T-helper 2 cell (primary cell): ENCODE data around the gene PXDC1.
"Not testable (repeated sequence)": the region's sequence is repeated elsewhere in the genome, so short reads cannot be mapped to it uniquely, and the experiment has no call there.

ENCODE experiments used
- DNase-seq, 5 experiments: peaks; one replicate each; pipeline versions ENCODE4 v3.0.0 to v3.0.0-alpha.2; 2012 to 2022

Gene PXDC1

DNA sequence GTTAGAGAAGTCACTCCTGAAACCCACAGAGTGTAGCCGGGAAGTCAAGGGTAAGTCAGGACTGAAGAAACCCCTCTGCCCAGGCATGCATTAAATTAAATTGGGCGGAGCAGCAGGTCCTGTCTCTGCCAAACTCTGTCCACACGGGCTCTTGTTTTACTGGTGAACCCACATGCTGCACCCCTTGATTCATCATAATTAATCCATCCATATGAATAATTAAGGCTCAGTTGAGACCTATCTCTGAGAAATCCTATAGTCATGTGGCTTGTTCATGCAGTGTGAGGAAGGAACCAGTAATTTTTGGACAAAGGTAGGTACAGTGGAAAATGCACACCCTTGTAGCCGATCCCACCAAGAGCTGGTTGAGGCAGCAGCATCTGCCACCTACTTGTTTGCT is 43.0 kb downstream of the PXDC1 start:
- no peak for DNase-seq

DNA sequence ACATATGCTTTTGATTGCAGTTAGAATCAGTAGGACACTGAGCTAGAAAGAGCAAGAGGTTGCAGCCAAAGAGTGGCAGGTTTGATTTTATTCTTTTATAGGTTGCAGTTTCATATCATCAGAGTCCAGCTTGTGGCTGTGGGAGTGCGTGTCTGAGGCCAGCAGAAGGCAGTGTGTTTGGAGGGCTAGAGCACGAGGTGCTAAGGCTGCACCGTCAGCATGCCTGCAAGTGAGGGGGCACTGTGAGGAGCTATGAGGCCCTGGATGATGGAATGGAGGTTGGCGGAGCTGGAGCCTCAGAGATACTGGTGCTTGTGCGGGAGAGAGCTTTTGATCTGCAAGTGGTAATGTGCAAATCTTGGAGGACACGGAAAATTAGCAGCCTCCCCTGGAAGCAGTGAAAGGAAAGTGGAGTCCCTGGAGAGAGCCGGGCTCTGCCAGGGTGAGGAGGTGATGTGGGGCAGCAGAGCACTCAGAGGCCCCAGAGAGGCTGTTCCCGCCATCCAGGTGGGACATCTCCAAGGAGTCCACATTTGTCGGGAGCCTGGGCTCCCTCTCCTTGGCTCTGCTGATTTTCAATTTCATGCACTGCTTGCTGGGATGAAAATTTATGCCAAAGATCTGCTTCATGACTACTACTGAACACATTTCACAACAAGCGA is 43.6 kb downstream of the PXDC1 start:
- DNase-seq: no peak

DNA sequence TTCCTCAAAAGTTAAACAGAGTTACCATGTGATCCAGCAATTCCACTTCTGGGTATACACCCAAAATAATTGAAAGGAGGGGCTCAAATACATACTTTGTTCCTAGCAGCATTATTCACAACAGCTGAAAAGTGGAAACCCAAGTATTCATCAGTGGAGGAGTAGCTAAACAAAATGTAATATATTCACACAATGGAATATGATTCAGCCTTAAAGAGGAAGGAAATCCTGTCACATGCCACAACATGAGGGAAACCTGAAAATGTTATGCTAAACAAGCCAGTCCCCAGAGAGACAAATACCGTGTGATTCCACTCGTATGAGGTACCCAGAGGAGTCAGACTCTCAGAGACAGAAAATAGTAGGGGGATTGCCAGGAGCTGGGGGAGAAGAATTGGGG is 44.5 kb downstream of the PXDC1 start:
- DNase-seq: no peak

DNA sequence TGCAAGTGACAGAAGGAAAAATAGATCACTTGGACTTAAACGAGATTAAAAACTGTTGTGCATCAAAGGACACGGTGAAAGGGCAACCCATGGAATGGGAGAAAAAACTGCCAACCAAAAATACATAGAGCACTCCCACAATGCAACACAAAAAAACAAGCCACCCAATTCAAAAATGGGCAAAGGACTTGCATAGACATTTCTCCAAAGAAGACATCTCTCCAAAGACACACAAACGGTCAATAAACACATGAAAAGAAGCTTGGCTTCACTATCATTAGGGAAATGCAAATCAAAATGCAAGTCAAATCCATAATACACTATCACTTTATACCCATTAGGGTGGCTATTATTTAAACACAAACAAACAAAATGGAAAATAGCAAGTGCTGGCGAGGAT is 45.0 kb downstream of the PXDC1 start:
- DNase-seq: no peak

DNA sequence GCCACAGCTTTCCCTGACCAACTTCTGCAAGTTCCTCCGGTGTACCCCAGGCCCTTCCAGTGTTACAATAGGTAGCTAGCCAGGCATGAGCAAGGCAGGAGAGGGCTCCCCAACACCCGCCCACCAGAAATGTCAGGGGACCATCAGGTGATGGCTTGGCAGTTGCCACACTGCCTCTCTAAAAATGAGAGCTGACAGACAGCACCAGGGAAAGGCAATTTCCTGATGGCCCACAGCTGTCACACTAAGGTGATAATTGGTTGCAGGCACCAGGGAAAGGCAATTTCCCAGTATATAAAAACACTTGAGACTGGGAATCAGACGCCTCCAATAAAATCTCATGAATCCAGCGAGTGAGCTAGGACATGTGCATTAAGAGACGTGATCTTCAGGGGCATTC is 49.9 kb downstream of the PXDC1 start:
- DNase-seq: no peak

DNA sequence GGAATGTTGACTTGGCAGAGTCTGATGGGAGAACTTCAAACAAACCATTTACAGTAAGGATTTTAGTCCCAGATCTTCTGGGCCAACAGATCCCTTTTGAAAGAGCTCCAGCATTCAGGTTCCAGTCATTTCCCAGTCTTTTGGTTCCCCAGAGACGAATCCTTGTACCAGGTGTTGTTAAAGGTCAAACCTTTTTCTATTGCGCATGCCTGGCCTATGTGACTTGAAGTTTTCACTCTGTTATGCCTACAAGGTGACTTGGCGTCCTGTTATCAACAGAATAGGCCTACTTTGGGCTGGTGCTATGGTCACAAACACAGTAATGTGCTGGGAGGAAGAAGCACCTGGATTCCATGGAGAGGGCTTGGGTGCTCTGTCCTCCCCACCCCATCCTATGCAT is 52.3 kb downstream of the PXDC1 start:
- no peak for DNase-seq

DNA sequence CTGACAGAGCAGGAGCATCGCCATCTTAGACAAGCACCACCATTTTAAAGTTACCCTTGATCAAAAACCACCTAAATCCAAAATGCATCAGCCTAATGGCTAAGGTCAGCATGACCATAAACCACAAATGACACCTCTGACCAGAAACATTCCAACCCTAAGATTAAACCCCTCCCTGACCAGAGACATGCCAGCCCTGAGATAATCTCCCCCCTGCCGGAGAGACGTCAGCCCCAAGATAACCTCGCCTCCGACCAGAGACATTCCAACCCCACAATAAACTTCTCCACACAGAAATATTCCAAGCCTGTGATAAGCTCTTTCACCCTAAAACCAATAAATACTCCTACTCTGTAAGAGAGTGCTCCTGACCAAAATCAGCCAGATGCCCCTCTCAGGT is 53.5 kb downstream of the PXDC1 start:
- no peak for DNase-seq

DNA sequence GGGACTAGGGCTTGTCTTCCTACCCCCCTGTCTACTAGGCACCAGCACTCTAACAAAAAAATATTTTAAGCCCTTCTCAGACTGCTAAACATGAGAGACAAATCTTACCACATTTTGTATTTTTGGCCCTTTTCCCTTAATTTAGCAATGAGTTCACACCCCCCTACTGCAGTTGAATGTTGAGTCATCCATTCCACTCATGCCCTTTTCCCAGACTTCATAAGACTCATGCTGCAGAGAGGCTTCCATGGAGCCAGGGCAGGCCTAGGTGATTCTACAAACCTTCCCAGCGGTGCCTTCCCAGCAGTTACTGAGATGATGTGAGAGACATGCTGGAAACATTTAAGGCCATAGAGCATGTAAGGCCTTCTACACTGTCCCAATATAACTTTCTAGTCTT is 53.9 kb downstream of the PXDC1 start:
- no peak for DNase-seq

DNA sequence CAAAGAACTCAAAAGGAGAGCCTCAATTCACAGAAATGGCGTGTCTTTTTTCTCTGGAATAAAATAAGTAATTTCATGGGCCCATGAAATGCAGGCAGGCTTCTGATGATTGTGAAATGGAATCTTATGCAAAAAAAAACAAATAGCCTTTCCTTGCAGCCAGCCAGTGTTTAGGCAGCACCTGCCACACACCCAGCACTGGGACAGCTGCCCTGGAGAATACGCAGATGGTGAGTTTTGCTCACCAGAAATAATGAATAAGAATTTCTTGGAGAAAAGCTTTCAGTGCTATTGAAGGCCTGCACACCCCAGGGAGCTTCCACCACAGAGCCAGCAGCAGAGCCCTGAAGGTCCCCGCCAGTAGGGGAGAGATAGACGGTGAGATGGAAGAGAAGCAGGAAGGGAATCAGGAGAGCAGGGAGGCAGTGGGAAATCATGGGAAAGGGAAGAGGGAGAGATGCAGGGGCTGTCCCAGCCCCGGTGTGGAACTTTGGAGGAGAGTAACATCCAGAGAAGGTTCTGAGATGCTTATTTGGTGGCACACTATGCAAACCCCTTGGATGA is 54.9 kb downstream of the PXDC1 start:
- DNase-seq: no peak

DNA sequence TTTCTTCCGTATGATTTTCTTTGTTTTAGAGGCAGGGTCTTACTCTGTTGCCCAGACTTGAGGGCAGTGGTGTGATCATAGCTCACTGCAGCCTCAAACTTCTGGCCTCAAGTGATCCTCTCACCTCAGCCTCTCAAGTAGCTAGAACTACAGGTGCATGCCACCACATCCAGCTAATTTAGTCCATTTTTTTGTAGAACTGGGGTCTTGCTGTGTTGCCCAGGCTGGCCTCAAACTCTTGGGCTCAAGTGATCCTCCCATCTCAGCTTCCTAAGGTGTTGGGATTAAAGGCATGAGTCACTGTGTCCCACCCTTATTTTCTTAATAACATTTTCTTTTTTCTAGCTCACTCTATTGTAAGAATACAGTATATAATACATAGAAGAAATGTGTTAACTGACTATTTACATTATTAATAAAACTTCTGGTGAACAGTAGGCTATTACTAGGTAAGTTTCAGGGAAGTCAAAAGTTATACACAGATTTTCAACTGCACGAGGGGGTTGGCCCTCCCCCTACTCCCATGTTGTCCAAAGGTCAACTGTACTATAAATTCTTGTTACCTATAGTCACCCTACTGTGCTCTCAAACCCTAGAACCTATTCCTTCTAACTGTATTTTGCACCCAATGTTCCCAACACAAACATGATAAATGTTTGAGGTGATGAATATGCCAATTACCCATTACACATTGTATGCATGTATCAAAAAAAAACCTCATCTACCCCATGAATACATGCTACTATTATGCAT is 56.3 kb downstream of the PXDC1 start:
- no peak for DNase-seq

DNA sequence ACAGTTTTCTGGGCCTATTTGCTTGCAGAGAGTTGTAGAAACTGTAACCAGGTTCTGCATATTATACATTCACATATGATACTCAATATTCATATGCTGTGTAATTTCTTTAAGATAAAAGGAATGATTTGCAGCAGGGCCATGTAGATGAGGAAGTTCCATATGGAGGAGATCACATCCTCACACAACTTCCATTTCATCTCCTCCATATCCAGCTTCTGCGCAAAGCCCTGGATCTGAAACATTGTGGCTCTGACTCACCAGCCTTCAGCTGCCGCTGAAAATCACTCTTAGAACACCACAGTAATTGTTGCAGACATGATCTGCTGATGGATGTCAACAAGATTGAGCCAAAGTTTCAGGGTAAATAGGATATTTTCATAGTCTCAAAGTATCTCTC is 57.7 kb downstream of the PXDC1 start:
- DNase-seq: no peak

DNA sequence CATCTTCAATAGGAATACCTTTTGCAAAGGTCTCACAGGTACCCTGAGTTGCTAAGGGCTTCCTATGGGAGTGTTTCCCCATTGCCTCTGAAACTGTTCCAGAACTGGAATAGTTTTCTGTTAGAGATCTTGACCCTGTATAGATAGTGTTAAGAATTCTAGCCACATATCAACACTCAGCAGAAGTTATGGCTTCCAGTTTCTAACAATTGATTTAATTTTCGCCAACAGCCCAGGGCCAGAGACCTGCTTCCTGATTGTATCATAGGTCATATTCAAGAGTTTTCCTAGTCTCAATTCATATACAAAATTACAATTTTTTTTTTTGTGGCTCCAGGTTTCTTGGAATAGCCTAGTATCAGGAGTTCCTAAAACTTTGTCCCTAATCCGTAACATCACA is 61.0 kb downstream of the PXDC1 start:
- no peak for DNase-seq

DNA sequence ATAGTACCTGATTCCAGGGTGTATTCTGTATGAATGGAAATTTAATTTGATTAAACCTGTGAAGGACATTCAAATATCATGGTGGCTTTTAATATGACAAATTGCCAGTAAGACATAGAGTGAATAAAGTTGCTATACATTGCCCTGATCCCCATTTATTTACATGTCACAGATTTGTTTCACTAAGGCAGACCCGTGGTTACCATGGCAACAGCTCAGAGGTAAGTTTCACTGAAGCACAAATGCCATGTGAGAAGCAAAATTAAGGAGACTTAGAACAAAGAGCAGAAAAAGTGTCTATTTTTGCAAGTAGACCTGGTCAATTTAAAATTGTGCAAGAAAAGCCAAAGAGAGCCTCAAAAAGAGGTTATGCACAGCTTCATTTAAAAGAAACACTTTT is 63.7 kb downstream of the PXDC1 start:
- DNase-seq: peak in 1 of 5 experiments; percentile 22

DNA sequence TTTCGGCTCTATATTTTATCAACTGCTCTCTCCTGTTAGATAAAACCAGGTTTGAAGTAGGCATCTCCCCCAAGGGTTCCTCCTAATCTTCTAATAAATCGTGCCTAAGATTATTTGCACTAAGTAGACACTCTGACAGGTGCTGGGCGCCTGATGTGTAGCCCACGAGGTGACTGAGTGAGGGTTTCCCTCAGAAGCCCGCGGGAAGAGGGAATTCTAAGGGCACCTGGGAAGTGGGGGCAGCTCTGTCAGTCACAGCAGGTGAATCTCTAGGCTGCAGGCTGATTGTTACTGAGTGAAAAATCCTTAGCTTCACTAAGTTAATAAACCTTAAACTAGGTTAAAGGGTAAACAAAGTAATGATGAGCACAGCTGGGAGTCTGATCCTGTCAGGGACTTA is 68.2 kb downstream of the PXDC1 start:
- no peak for DNase-seq

DNA sequence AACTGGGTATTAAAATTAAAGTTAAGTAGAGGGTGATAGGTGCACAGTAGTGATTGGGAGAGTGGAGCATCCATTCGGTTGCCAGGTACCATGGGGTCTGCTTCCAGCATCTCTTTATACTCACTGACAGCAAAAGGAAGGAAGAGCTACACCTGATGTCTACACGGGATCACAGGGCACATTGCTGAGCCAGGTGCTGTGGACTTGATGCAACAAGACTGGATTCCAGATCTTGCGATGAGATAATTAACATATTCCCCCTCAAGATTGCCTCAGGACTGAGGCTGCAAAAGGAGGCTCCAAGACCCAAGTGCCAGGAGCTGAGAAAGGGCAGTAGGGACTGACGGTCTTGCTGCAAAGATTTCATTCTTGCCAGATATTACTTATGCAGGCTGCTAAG is 72.6 kb downstream of the PXDC1 start:
- DNase-seq: no peak

DNA sequence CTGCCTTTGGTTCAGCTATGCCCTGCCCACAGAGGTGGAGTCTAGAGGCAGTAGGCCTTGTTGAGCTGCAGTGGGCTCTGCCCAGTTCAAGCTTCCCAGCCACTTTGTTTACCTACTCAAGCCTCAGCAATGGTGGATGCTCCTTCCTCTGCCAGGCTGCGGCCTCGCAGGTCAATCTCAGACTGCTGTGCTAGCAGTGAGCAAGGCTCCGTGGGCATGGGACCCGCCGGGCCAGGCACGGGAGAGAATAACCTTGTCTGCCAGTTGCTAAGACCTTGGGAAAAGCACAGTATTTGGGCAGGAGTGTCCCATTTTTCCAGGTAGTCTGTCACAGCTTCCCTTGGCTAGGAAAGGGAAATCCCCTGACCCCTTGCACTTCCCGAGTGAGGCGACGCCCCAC is 73.8 kb downstream of the PXDC1 start:
- DNase-seq: not testable (repeated sequence)

DNA sequence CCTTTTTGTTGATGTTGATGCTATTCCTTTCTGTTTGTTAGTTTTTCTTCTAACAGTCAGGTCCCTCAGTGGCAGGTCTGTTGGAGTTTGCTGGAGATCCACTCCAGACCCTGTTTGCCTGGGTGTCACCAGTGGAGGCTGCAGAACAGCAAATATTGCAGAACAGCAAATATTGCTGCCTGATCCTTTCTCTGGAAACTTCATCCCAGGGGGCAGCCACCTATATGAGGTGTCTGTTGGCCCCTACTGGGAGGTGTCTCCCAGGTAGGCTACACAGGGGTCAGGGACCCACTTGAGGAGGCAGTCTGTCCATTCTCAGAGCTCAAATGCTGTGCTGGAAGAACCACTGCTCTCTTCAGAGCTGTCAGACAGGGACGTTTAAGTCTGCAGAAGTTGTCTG is 74.2 kb downstream of the PXDC1 start:
- DNase-seq: not testable (repeated sequence)
